ENCODE data around the gene B4GAT1. TPM values are rescaled to one million over a fixed set of nuclear protein-coding genes. Genes with fewer than 3 reads are reported as not detected.
"Not testable (repeated sequence)": the region's sequence is repeated elsewhere in the genome, so short reads cannot be mapped to it uniquely, and the experiment has no call there.

The B4GAT1 gene
- total RNA-seq, 1 donor from 2014 or later = 25.2 TPM

GRCh38 chr11:66320289-66320688 is 27.1 kb downstream of the B4GAT1 start:
- not testable (repeated sequence) for H3K4me3 Mint-ChIP-seq (ENCODE audit: unreplicated experiment); H3K4me3 ChIP-seq (ENCODE audit: insufficient read depth, low read depth, low read length); FAIRE-seq; H3K27me3 Mint-ChIP-seq (ENCODE audit: low read depth, unreplicated experiment); H3K9me3 ChIP-seq (ENCODE audit: insufficient read depth, low read depth, low read length); H3K36me3 Mint-ChIP-seq (ENCODE audit: low read depth, unreplicated experiment); H3K27me3 ChIP-seq (ENCODE audit: insufficient read depth, low read length); H4K20me1 ChIP-seq (ENCODE audit: insufficient read depth, low read length); DNase-seq (ENCODE audit: low read depth); H3K27ac ChIP-seq (ENCODE audit: low read depth, low read length); H3K9ac ChIP-seq (ENCODE audit: low read length); H3K27ac Mint-ChIP-seq (ENCODE audit: unreplicated experiment); H3K36me3 ChIP-seq (ENCODE audit: insufficient read depth, low read length); H2AFZ ChIP-seq (ENCODE audit: low read depth, low read length); H3K4me2 ChIP-seq (ENCODE audit: low read length)
- H3K4me1 ChIP-seq (ENCODE audit: insufficient read depth, low read length) = peaks cover 41% of the 10 kb centered on the region
- peaks cover 16% of the 10 kb centered on the region for H3K79me2 ChIP-seq (ENCODE audit: insufficient read depth, low read length)
- Mint-ChIP-seq H3K4me1 (ENCODE audit: low read depth, unreplicated experiment) (peaks cover 37% of the 10 kb centered on the region), H3K9me3 (ENCODE audit: unreplicated experiment) (peaks cover 16% of the 10 kb centered on the region)

- H3K36me3 ChIP-seq (ENCODE audit: insufficient read depth, low read length) = no peaks in the 10 kb centered on the region
- Mint-ChIP-seq H3K27ac (ENCODE audit: unreplicated experiment) (no peak overlapping the region), H3K4me3 (ENCODE audit: unreplicated experiment) (peak overlapping the region; percentile 42), H3K27me3 (ENCODE audit: low read depth, unreplicated experiment) (peaks cover 2% of the 10 kb centered on the region), H3K4me1 (ENCODE audit: low read depth, unreplicated experiment) (peaks cover 34% of the 10 kb centered on the region), H3K9me3 (ENCODE audit: unreplicated experiment) (peaks cover 16% of the 10 kb centered on the region), H3K36me3 (ENCODE audit: low read depth, unreplicated experiment) (peaks cover 8% of the 10 kb centered on the region)
- no peak for FAIRE-seq
- DNase-seq (ENCODE audit: low read depth) = no peak
- H2AFZ ChIP-seq (ENCODE audit: low read depth, low read length) = peak overlapping the region; percentile 28
- no peak overlapping the region for H3K9ac ChIP-seq (ENCODE audit: low read length)
- peaks cover 32% of the 10 kb centered on the region for H3K79me2 ChIP-seq (ENCODE audit: insufficient read depth, low read length)
- H3K4me1 ChIP-seq (ENCODE audit: insufficient read depth, low read length) = peaks cover 38% of the 10 kb centered on the region
- H3K4me3 ChIP-seq (ENCODE audit: insufficient read depth, low read depth, low read length) = no peak overlapping the region
- peak overlapping the region; percentile 84 for H3K27ac ChIP-seq (ENCODE audit: low read depth, low read length)
- H3K4me2 ChIP-seq (ENCODE audit: low read length) = no peak overlapping the region
- TF ChIP-seq CTCF (IDR thresholded peaks at IDR 0.05; ENCODE audit: insufficient read depth, low read depth, low read length) (no peak), EZH2 (IDR thresholded peaks at IDR 0.05; ENCODE audit: insufficient read depth, low read length) (no peak)
- H3K27me3 ChIP-seq (ENCODE audit: insufficient read depth, low read length) = no peaks in the 10 kb centered on the region
- H3K9me3 ChIP-seq (ENCODE audit: insufficient read depth, low read depth, low read length) = no peaks in the 10 kb centered on the region
- peaks cover 15% of the 10 kb centered on the region for H4K20me1 ChIP-seq (ENCODE audit: insufficient read depth, low read length)
Measured at GRCh38 chr11:66318600-66318970, 28.8 kb downstream of the B4GAT1 start.

GRCh38 chr11:66317723-66318599 is 29.5 kb downstream of the B4GAT1 start:
- Mint-ChIP-seq H3K4me3 (ENCODE audit: unreplicated experiment) (no peak overlapping the region), H3K9me3 (ENCODE audit: unreplicated experiment) (peaks cover 16% of the 10 kb centered on the region), H3K36me3 (ENCODE audit: low read depth, unreplicated experiment) (peaks cover 8% of the 10 kb centered on the region), H3K27ac (ENCODE audit: unreplicated experiment) (peak overlapping the region; percentile 88), H3K27me3 (ENCODE audit: low read depth, unreplicated experiment) (peaks cover 2% of the 10 kb centered on the region), H3K4me1 (ENCODE audit: low read depth, unreplicated experiment) (peaks cover 32% of the 10 kb centered on the region)
- Histone ChIP-seq H4K20me1 (ENCODE audit: insufficient read depth, low read length) (peaks cover 15% of the 10 kb centered on the region), H3K27me3 (ENCODE audit: insufficient read depth, low read length) (no peaks in the 10 kb centered on the region), H3K36me3 (ENCODE audit: insufficient read depth, low read length) (no peaks in the 10 kb centered on the region), H2AFZ (ENCODE audit: low read depth, low read length) (peak overlapping the region; percentile 64), H3K27ac (ENCODE audit: low read depth, low read length) (peak overlapping the region; percentile 84), H3K4me3 (ENCODE audit: insufficient read depth, low read depth, low read length) (no peak overlapping the region), H3K4me1 (ENCODE audit: insufficient read depth, low read length) (peaks cover 44% of the 10 kb centered on the region), H3K4me2 (ENCODE audit: low read length) (peak overlapping the region; percentile 81), H3K9ac (ENCODE audit: low read length) (peak overlapping the region; percentile 80), H3K9me3 (ENCODE audit: insufficient read depth, low read depth, low read length) (no peaks in the 10 kb centered on the region), H3K79me2 (ENCODE audit: insufficient read depth, low read length) (peaks cover 32% of the 10 kb centered on the region)
- TF ChIP-seq CTCF (IDR thresholded peaks at IDR 0.05; ENCODE audit: insufficient read depth, low read depth, low read length) (no peak), EZH2 (IDR thresholded peaks at IDR 0.05; ENCODE audit: insufficient read depth, low read length) (no peak)
- FAIRE-seq (no peak), DNase-seq (ENCODE audit: low read depth) (no peak)

Data from astrocyte (in vitro differentiated cells and primary cell).